Activated T-cell treated with anti-CD3 and anti-CD28 coated beads for 48 hours (primary cell): ENCODE data around the gene SEMG2.
A peak's percentile ranks its signal among the peaks of the same experiment; 100 is the strongest.

Experiments
- DNase-seq: peaks from one replicate; pipeline ENCODE4 v3.0.0-alpha.2; 2020; ENCODE audit warnings: low read depth

SEMG2 gene

GRCh38 chr20:45229264-45230056 lies 8.3 kb downstream of the SEMG2 start:
- peak; percentile 59 for DNase-seq

- DNase-seq, result no peak
Measured at GRCh38 chr20:45230631-45231030, 9.5 kb downstream of the SEMG2 start.

GRCh38 chr20:45235995-45236394 lies 14.8 kb downstream of the SEMG2 start:
- DNase-seq, result no peak

DNA sequence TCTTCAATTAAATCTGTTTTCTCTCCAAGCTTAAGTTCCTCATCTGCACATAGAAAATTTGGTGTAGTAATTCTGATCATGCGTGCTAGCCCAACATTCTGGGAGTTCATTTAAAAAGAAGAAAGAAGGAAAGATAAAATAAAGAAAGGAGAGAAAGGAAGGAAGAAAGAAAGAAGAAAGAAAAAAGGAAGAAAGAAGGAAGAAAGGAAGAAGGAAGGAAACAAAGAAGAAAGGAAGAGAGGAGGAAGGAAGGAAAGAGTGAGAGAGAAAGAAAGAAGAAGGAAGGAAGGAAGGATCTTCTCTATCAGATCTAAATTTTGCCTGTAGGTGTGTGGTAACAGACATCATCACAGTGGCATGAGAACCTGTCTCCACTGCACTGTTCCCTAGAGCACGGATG lies 17.0 kb downstream of the SEMG2 start:
- DNase-seq, result no peak

GRCh38 chr20:45246109-45246508 lies 24.9 kb downstream of the SEMG2 start:
- DNase-seq, result no peak

- no peak for DNase-seq
Measured at GRCh38 chr20:45247865-45248264, 26.7 kb downstream of the SEMG2 start.

- DNase-seq, result no peak
Measured at GRCh38 chr20:45248609-45249008, 27.4 kb downstream of the SEMG2 start.

GRCh38 chr20:45251884-45252560 lies 30.8 kb downstream of the SEMG2 start:
- DNase-seq, result no peak

DNA sequence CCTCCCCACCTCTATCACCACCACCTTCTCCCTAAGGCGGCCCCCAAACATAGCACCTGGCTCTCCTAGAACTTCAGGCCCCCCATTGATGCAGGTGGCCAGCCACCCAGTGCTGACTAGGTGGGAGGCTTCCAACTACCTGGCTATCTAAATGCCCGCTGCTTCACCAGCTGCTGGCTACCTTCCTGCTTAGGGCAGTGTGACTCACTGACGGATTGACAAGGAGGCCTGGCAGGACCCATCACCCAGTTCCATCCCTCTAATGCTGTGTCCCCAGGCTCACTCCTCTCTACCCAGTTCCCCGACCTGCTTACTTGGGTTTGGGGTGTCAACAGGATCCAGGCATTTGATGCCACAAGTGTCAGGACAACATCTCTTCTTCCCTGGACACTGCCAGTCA lies 32.1 kb downstream of the SEMG2 start:
- no peak for DNase-seq

DNA sequence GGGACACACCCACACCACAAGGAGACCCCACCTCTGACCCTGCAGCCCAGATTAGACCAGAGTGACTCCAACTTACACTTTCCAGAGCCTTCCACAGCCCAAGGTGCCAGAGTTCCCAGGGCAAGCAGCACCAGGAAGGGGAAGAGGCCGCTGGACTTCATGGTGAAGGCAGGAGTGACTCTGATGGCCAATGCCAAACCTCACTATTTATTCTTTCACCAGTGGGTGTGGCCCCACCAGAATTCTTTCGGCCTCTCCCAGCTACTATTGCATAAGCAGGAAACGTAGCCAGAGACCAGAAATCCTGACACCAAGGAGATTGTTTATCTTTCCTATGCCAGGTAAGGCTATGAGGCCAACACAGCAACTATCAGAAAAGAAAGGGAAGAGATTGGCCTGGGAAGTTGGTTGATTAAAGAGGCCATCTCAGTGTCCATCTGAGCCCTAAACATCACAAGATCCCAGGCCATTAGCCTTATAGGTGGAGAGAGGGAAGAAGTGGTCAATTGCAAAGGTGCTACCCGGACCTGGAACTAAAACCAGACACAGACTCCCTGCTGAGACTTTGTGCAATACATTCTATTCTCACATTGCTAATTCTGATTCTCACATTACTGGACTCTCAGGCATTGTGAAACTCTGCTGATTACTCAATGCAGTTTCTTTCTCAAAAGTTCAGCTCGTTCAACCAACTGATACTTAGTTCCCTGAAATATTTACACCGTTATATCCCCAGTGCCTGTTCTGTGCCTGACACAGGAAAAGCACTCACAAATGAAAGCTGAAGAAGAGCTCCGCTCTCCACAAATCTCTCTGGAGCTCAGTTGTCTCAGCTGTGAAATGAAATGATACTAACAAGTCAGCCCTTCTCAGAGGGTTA lies 33.5 kb downstream of the SEMG2 start, which contains the start of gene SLPI:
Gene SLPI (minus strand): TSS at position 182 of the 880 bp plus-strand sequence. CDS start 21 bp downstream, at position 161.
- no peak for DNase-seq

- no peak for DNase-seq
Measured at GRCh38 chr20:45257161-45257560, 36.0 kb downstream of the SEMG2 start.

GRCh38 chr20:45257711-45258110 lies 36.5 kb downstream of the SEMG2 start:
- DNase-seq, result no peak

- no peak for DNase-seq
Measured at GRCh38 chr20:45258259-45258658, 37.1 kb downstream of the SEMG2 start.

DNA sequence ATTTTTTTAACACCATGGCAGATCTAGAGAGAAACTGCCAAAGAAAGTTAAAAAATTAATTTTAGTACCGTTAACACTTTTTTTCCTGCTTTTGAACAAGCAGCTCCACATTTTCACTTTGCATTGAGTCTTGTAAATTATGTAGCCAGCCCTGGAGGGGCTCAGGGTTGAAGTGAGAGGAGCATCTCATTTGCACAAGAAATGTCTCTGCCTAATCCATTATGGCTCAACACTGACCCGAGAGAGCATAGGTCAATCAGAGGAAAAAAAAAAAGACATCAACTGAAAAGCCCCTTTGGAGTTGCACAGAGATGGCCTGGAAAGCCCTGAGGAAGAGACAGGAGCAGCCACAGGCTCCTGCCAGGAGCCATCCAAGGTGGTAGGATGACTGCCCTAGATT lies 37.5 kb downstream of the SEMG2 start:
- DNase-seq, result no peak

DNA sequence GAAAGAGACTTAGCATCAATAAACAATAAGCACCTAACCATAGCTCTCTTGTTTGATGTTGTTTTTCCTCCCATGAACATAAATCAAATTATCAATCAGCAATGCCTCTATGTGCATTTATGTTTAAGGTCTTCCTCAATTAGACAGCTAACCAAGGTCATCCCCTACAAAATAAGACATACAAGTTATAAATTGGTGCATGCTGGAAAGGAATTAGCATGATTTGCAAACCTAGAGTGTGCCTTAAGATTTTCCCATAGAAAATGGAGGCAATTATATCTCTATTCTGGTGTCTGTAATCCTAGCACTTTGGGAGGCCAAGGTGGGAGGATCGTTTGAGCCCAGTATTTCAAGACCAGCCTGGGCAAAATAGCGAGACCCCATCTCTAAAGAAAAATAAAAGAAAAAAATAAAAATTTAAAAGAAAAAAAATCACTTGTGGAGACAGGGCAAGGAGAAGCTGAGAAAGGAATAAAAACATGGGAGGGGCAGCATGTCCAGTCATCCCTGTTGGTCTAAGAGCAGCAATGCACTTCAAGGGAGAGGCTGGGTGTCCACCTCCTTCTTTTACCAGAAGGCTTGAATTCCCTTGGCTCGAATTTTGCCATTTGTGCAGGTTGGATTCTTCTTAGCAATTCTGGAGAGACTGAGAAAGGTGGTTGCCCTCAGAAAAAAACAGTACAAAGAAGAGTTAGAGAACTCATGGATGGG lies 42.5 kb downstream of the SEMG2 start:
- no peak for DNase-seq

DNA sequence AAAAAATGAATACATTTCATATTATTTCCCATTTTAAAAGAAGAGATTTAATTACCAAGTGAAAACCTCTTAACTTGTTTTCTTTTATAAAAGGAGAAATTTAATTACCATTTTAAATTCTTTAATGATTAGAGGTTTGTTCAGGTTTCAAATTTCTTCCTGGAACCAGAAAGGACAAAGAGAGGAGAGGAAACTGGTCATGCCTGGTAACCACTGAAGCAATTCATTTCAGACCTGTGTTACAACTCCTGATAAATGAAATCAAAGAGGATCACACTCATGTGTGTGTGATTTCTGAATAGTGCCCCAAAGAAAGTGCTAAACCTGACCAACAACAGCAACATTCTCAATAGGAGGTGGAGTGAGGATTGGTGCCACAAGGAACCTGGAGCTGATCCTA lies 45.8 kb downstream of the SEMG2 start:
- no peak for DNase-seq

DNA sequence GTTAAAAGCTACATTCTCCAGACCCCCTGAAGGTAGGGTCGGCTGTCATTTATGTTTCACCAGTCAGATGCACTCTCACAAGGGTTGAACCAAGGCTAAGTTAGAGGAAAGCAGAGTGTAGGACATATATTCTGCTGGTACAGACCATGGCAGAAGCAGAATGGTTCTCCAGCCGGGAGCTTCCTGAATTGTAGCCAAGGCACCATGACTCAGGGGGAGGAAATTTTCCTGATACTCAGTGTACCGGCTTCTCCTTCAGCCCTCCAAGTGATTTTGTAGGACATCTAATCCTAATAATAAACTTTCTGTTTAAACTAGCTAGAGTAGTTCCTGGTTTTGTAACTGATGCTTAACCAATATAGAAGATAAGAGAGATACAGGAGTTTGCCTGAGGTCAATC lies 47.4 kb downstream of the SEMG2 start:
- no peak for DNase-seq

DNA sequence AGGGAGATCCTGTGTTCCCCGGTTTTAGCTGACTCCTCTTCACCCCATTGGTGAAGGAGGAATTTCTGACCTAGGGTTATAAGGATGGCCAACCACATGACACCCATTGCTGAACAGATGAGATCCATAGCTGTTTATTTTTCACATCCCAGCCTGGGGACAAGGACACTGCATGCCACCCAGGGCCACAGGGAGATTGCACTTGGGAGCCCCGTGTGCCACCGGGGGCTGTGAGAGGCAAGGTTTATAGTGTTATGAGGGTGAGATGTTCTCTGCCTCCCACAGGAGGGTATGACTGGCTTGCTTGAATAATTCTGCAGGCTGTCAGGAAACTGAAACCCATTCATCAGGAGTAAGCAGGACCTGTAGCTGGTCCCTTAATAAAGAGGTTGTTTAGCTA lies 47.9 kb downstream of the SEMG2 start:
- no peak for DNase-seq

DNA sequence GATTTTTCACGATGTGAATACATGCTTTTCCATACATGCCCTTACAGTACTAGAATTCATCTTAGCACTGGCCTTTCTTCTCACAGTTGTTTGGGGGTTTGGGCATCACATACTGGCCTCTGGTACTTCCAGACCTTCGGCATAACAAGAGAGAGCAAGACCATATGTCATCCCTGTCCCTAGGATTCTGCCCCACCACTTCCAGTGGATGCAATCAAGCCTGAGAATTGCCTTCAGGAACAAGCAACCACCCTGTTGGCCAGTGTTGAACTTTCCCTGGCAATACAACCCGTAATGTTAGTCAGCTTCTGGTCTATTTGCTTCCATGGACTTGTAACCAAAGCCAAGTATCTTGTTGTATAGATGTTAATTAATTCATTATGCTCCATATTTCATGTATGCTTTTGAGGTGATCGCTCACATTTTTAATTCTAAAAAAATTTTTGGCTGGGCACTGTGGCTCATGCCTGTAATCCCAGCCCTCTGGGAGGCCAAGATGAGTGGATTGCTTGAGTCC lies 48.6 kb downstream of the SEMG2 start:
- no peak for DNase-seq
